SK-N-SH (cell line): ENCODE results near the gene PSMD14. TPM values are rescaled to one million over a fixed set of nuclear protein-coding genes. Genes with fewer than 3 reads are reported as not detected.

Source experiments
- CTCF ChIA-PET: fragments of 300-600, 350-600 bp; formaldehyde crosslinking; extraction: SDS; loops from one replicate; lab custom pipeline; 2021; lab: Yijun Ruan, JAX
- POLR2A ChIA-PET: fragments of 350-600 bp; sonication (Branson Sonifier 250); formaldehyde crosslinking; extraction: SDS; loops from one replicate; lab custom pipeline; 2020; ENCODE audit warnings: antibody characterized with exemption, inconsistent platforms; lab: Yijun Ruan, JAX
- DNase-seq: peaks from one replicate; pipeline ENCODE4 v3.0.0; 2012
- H2AFZ ChIP-seq: fragments of 200-600 bp; sonication (generic); 2 replicates; pipeline ENCODE4 v1.8.1; 2016; ENCODE audit warnings: antibody characterized with exemption, mild to moderate bottlenecking, low read depth
- H3F3A ChIP-seq: fragments of 200-600 bp; sonication (generic); replicated peaks from 2 replicates; pipeline ENCODE3; 2016; ENCODE audit warnings: antibody characterized with exemption, mild to moderate bottlenecking; ENCODE audit not compliant: insufficient read depth
- H3K27ac ChIP-seq, 2 experiments: fragments of 200-500 bp in 1 of 2; fragments of 200-600 bp in 1 of 2; sonication (Bioruptor generic) in 1 of 2; sonication (generic), shearing (Covaris generic) in 1 of 2; 2 replicates each; pipeline versions ENCODE4 v1.5.1 to v1.6.1; 2014 to 2016; ENCODE audit warnings: low read depth in 2 of 2, inconsistent platforms in 1 of 2, low read length in 1 of 2, mild to moderate bottlenecking in 1 of 2, mixed read lengths in 1 of 2
- H3K27me3 ChIP-seq: fragments of 200-600 bp; sonication (generic), shearing (Covaris generic); 2 replicates; pipeline ENCODE4 v1.6.1; 2016; ENCODE audit warnings: mixed run types; ENCODE audit not compliant: insufficient read depth
- H3K36me3 ChIP-seq, 2 experiments: fragments of 200-500 bp in 1 of 2; fragments of 200-600 bp in 1 of 2; sonication (Bioruptor generic) in 1 of 2; sonication (generic) in 1 of 2; replicated peaks in 1 of 2; 2 replicates each; pipeline versions ENCODE3 to v1.5.1; 2014 to 2016; ENCODE audit warnings: low read length in 1 of 2, mild to moderate bottlenecking in 1 of 2; ENCODE audit not compliant: insufficient read depth in 2 of 2, control insufficient read depth in 1 of 2
- H3K4me1 ChIP-seq, 2 experiments: fragments of 200-500 bp in 1 of 2; fragments of 200-600 bp in 1 of 2; sonication (Bioruptor generic) in 1 of 2; sonication (generic), shearing (Covaris generic) in 1 of 2; 2 replicates each; pipeline versions ENCODE4 v1.5.1 to v1.6.1; 2014 to 2016; ENCODE audit warnings: low read depth in 1 of 2, low read length in 1 of 2, mixed run types in 1 of 2; ENCODE audit not compliant: insufficient read depth in 2 of 2, control insufficient read depth in 1 of 2
- H3K4me2 ChIP-seq: fragments of 200-600 bp; sonication (generic), shearing (Covaris generic); 2 replicates; pipeline ENCODE4 v1.6.1; 2017; ENCODE audit warnings: mixed run types
- H3K4me3 ChIP-seq, 2 experiments: fragments of 200-500 bp in 1 of 2; fragments of 200-600 bp in 1 of 2; sonication (Bioruptor generic) in 1 of 2; sonication (generic), shearing (Covaris generic) in 1 of 2; 2 replicates each; pipeline versions ENCODE4 v1.5.1 to v1.8.1; 2014 to 2016; ENCODE audit warnings: low read depth in 2 of 2, inconsistent platforms in 1 of 2, low read length in 1 of 2, mild to moderate bottlenecking in 1 of 2, mixed read lengths in 1 of 2, moderate library complexity in 1 of 2
- H3K79me2 ChIP-seq: fragments of 200-600 bp; sonication (generic); 2 replicates; pipeline ENCODE4 v1.8.1; 2017; ENCODE audit warnings: mild to moderate bottlenecking; ENCODE audit not compliant: insufficient read depth
- H3K9ac ChIP-seq: fragments of 200-600 bp; sonication (generic); 2 replicates; pipeline ENCODE4 v1.6.1; 2017; ENCODE audit warnings: mixed run types
- H3K9me2 ChIP-seq: fragments of 200-600 bp; sonication (generic); 2 replicates; pipeline ENCODE4 v1.6.1; 2017; ENCODE audit warnings: mixed run types
- H3K9me3 ChIP-seq: fragments of 200-600 bp; sonication (generic); 2 replicates; pipeline ENCODE4 v1.6.1; 2017; ENCODE audit warnings: mixed run types, mild to moderate bottlenecking, moderate library complexity
- H4K20me1 ChIP-seq: fragments of 200-600 bp; sonication (generic); 2 replicates; pipeline ENCODE4 v1.6.1; 2017; ENCODE audit warnings: mild to moderate bottlenecking, mixed run types; ENCODE audit not compliant: insufficient read depth
- FOXM1 ChIP-seq: IDR thresholded peaks from 2 replicates; pipeline ENCODE4 v1.4.0; 2012; ENCODE audit warnings: low read depth, mild to moderate bottlenecking
- MEF2A ChIP-seq: IDR thresholded peaks from 2 replicates; pipeline ENCODE4 v1.4.0; 2012; ENCODE audit warnings: low read depth, borderline replicate concordance
- NRF1 ChIP-seq: IDR thresholded peaks from 2 replicates; pipeline ENCODE4 v1.6.1; 2012; ENCODE audit warnings: low read depth, mild to moderate bottlenecking, low read length
- RAD21 ChIP-seq: IDR thresholded peaks from 2 replicates; pipeline ENCODE4 v1.6.1; 2012; ENCODE audit warnings: mild to moderate bottlenecking, low read length
- RCOR1 ChIP-seq: fragments of 150-350 bp; IDR thresholded peaks from 2 replicates; pipeline ENCODE4 v1.6.1; 2017; ENCODE audit warnings: antibody characterized with exemption, low read length
- SIN3A ChIP-seq: IDR thresholded peaks from 2 replicates; pipeline ENCODE4 v1.6.1; 2012; ENCODE audit warnings: low read depth, mild to moderate bottlenecking, low read length, moderate library complexity, borderline replicate concordance
- TAF1 ChIP-seq: IDR thresholded peaks from 2 replicates; pipeline ENCODE4 v1.6.1; 2012; ENCODE audit warnings: low read depth, mild to moderate bottlenecking, low read length, moderate library complexity, borderline replicate concordance
- TEAD4 ChIP-seq: IDR thresholded peaks from 2 replicates; pipeline ENCODE4 v1.4.0; 2012; ENCODE audit warnings: mild to moderate bottlenecking, borderline replicate concordance; ENCODE audit not compliant: insufficient read depth
- YY1 ChIP-seq: IDR thresholded peaks from 2 replicates; pipeline ENCODE4 v1.4.0; 2012; ENCODE audit warnings: low read depth, mild to moderate bottlenecking
- WGBS: methylation state at CpG from one replicate; pipeline ENCODE4 v1.1.6; 2017; ENCODE audit warnings: low lambda C conversion rate; 5-methylcytosine and 5-hydroxymethylcytosine counted together
- polyA plus RNA-seq, 3 experiments: library from polyadenylated mRNA; depleted of rRNA; stranded (reverse); fragments of >200 nt; gene quantifications; 2 replicates each; pipeline ENCODE4 v1.2.3, GENCODE V29; 2012
- TF ChIP-seq, protein P1 (sequence below): IDR thresholded peaks from 2 replicates; pipeline ENCODE4 v1.6.1; 2012; ENCODE audit warnings: mild to moderate bottlenecking, low read depth, low read length, moderate library complexity
- TF ChIP-seq, protein P2 (sequence below): fragments of 150-350 bp; IDR thresholded peaks from 2 replicates; pipeline ENCODE4 v1.6.1; 2016; ENCODE audit warnings: mild to moderate bottlenecking, low read depth, low read length

Gene PSMD14
- polyA plus RNA-seq, 1 of the 3 experiments (the other 2 are of a cell fraction) = 50.4 TPM

DNA sequence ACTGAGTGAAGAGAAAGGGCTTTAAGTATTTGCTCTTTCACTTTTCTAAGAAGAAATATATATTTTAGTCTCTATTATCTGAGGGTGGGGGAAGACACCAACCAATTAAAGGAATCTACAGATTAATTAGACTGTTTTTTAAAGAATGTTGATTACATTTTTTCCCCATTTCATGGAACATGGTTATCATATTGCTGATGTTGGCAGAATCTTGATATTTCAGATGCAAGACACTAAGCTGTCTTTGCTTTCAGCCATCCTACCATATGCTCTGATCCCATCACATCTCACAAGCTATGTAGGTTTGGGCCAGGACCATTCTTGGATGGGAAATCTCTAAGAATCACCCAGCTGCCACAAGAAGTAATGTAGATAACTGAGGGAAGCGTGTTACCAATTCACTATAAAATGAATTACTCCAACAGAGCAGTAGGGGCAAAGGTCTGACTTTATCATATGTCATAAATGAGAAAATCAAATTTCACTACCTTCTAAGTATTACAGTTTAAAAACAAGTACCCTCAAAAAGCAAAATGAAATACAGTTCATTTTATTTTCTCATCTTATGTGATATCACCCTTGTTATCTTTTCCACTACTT, 101.2 kb downstream of the PSMD14 start:
- WGBS = 100% methylated on average over 1 of the region's 1 CpG
- H3K9me3 ChIP-seq = no peaks in the 10 kb centered on the region
- H3F3A ChIP-seq = peaks cover 7% of the 10 kb centered on the region
- H3K36me3 ChIP-seq = peaks cover 28% of the 10 kb centered on the region in 2 experiments
- H3K4me1 ChIP-seq = peaks cover 5 to 7% of the 10 kb centered on the region in 2 experiments; a peak in 1 of 4 replicates
- CTCF ChIA-PET = no interaction called here
- no peaks in the 10 kb centered on the region for H4K20me1 ChIP-seq
- H3K79me2 ChIP-seq = no peaks in the 10 kb centered on the region
- no peak for DNase-seq
- no peaks in the 10 kb centered on the region for H3K9me2 ChIP-seq
- POLR2A ChIA-PET = no interaction called here
- no peak overlapping the region for H3K9ac ChIP-seq
- no peak overlapping the region for H2AFZ ChIP-seq
- no peak overlapping the region for H3K27ac ChIP-seq
- H3K4me2 ChIP-seq = no peak overlapping the region
- no peak overlapping the region for H3K4me3 ChIP-seq
- H3K27me3 ChIP-seq = no peaks in the 10 kb centered on the region
- TF ChIP-seq, protein P1, sequence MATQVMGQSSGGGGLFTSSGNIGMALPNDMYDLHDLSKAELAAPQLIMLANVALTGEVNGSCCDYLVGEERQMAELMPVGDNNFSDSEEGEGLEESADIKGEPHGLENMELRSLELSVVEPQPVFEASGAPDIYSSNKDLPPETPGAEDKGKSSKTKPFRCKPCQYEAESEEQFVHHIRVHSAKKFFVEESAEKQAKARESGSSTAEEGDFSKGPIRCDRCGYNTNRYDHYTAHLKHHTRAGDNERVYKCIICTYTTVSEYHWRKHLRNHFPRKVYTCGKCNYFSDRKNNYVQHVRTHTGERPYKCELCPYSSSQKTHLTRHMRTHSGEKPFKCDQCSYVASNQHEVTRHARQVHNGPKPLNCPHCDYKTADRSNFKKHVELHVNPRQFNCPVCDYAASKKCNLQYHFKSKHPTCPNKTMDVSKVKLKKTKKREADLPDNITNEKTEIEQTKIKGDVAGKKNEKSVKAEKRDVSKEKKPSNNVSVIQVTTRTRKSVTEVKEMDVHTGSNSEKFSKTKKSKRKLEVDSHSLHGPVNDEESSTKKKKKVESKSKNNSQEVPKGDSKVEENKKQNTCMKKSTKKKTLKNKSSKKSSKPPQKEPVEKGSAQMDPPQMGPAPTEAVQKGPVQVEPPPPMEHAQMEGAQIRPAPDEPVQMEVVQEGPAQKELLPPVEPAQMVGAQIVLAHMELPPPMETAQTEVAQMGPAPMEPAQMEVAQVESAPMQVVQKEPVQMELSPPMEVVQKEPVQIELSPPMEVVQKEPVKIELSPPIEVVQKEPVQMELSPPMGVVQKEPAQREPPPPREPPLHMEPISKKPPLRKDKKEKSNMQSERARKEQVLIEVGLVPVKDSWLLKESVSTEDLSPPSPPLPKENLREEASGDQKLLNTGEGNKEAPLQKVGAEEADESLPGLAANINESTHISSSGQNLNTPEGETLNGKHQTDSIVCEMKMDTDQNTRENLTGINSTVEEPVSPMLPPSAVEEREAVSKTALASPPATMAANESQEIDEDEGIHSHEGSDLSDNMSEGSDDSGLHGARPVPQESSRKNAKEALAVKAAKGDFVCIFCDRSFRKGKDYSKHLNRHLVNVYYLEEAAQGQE = no peak
- no peak for TF ChIP-seq TAF1
- no peak for TF ChIP-seq FOXM1
- TF ChIP-seq MEF2A = no peak
- TF ChIP-seq RCOR1 = no peak
- TF ChIP-seq, protein P2, sequence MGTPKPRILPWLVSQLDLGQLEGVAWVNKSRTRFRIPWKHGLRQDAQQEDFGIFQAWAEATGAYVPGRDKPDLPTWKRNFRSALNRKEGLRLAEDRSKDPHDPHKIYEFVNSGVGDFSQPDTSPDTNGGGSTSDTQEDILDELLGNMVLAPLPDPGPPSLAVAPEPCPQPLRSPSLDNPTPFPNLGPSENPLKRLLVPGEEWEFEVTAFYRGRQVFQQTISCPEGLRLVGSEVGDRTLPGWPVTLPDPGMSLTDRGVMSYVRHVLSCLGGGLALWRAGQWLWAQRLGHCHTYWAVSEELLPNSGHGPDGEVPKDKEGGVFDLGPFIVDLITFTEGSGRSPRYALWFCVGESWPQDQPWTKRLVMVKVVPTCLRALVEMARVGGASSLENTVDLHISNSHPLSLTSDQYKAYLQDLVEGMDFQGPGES = no peak
- no peak for TF ChIP-seq TEAD4
- TF ChIP-seq, all 33 proteins: peak for 0

- no peaks in the 10 kb centered on the region for H3K79me2 ChIP-seq
- ChIA-PET CTCF (no interaction called here), POLR2A (no interaction called here)
- H3K4me3 ChIP-seq = no peak overlapping the region
- no peak for DNase-seq
- H3K4me1 ChIP-seq = peaks cover 5 to 34% of the 10 kb centered on the region in 2 experiments; a peak in 1 of 4 replicates
- no peak overlapping the region for H2AFZ ChIP-seq
- no peak overlapping the region for H3K27ac ChIP-seq
- no peaks in the 10 kb centered on the region for H3K9me3 ChIP-seq
- H3K36me3 ChIP-seq = peaks cover 24 to 28% of the 10 kb centered on the region in 2 experiments
- H3K9me2 ChIP-seq = no peaks in the 10 kb centered on the region
- H4K20me1 ChIP-seq = no peaks in the 10 kb centered on the region
- peaks cover 25% of the 10 kb centered on the region for H3K27me3 ChIP-seq
- H3F3A ChIP-seq = peaks cover 7% of the 10 kb centered on the region
- H3K4me2 ChIP-seq = no peak overlapping the region
- H3K9ac ChIP-seq = no peak overlapping the region
- TF ChIP-seq MEF2A = no peak
- TF ChIP-seq NRF1 = no peak
- TF ChIP-seq YY1 = no peak
- no peak for TF ChIP-seq SIN3A
- TF ChIP-seq RAD21 = no peak
- no peak for TF ChIP-seq RCOR1
Observed at GRCh38 chr2:161412346-161412745, 104.1 kb downstream of the PSMD14 start.
